Transverse colon (tissue), 3 donors: ENCODE results near the gene CHMP3.
"Not testable (repeated sequence)": the region's sequence is repeated elsewhere in the genome, so short reads cannot be mapped to it uniquely, and the experiment has no call there.

Source experiments
- POLR2A ChIP-seq: fragments of 450-650 bp; IDR thresholded peaks from one replicate; pipeline ENCODE4 v1.6.1; 2016; ENCODE audit warnings: antibody characterized with exemption, mild to moderate bottlenecking, moderate library complexity
- TF ChIP-seq, protein P1 (sequence below), 5 experiments: fragments of 200-600 bp in 3 of 5; fragments of 450-650 bp in 2 of 5; sonication (generic) in 3 of 5; IDR thresholded peaks; 1 replicate in 2 of 5; 2 replicates in 3 of 5; pipeline ENCODE4 v1.5.1; 2016 to 2017; ENCODE audit warnings: antibody characterized with exemption in 5 of 5, inconsistent platforms in 3 of 5, mild to moderate bottlenecking in 2 of 5, moderate library complexity in 1 of 5

GRCh38 chr2:86549440-86549839 lies 13.8 kb downstream of the CHMP3 start:
- TF ChIP-seq, protein P1, sequence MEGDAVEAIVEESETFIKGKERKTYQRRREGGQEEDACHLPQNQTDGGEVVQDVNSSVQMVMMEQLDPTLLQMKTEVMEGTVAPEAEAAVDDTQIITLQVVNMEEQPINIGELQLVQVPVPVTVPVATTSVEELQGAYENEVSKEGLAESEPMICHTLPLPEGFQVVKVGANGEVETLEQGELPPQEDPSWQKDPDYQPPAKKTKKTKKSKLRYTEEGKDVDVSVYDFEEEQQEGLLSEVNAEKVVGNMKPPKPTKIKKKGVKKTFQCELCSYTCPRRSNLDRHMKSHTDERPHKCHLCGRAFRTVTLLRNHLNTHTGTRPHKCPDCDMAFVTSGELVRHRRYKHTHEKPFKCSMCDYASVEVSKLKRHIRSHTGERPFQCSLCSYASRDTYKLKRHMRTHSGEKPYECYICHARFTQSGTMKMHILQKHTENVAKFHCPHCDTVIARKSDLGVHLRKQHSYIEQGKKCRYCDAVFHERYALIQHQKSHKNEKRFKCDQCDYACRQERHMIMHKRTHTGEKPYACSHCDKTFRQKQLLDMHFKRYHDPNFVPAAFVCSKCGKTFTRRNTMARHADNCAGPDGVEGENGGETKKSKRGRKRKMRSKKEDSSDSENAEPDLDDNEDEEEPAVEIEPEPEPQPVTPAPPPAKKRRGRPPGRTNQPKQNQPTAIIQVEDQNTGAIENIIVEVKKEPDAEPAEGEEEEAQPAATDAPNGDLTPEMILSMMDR (IDR thresholded peaks at IDR 0.05): not testable (repeated sequence)
- TF ChIP-seq POLR2A: not testable (repeated sequence)
